ENCODE data around the gene NPW.

The NPW gene

DNA sequence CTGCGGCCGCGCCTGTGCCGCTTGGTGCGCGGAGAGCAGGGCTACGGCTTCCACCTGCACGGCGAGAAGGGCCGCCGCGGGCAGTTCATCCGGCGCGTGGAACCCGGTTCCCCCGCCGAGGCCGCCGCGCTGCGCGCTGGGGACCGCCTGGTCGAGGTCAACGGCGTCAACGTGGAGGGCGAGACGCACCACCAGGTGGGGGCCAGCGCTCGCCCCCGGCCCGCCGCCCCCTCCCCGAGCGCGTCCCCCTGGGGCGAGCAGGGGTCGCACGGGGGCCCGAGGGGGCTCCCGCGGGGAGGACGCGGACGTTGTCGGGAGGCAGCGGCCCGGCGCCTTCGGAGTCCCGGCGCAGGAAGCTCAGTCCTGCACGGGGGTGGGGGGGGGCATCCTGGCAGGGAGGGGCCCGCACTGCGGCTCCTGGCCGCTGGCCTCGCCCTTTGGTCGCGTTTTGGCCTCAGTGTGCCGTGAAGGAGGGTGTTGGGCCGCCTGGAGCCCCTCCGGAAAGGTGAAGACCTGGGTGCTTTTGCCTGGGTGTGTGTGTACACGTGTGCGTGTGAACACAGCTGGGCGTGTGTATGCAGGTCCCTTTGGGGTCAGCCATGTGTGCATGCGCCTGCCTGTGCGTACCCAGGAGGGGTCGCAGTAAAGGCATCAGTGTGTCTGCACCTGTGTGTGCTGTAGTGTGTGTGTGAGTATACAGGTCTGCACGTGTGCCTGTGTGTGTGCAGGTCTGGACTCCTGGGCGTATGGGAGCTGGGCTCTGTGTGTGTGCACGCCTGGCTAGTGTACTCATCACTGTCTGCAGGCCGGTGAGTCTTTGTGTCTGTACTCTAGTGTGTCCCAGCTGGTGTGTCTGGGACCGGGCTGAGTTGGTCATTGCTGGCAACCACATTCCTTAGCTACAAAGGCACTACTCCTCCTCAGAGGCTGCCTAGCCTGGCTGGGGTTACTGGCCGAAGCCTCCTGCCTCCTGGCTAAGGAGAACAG is 7.7 kb downstream of the NPW start:
- H3K4me3 ChIP-seq (ENCODE audit: low read depth, low read length): no peak overlapping the region
- no peak for DNase-seq (ENCODE audit: low read depth)
- TF ChIP-seq MYC (IDR thresholded peaks at IDR 0.05; ENCODE audit: low read depth, low read length) (no peak), POLR2A (IDR thresholded peaks at IDR 0.05; ENCODE audit: extremely low read depth, insufficient read length) (no peak), MAX (IDR thresholded peaks at IDR 0.05; ENCODE audit: low read depth, low read length) (no peak)
- TF ChIP-seq, protein P1, sequence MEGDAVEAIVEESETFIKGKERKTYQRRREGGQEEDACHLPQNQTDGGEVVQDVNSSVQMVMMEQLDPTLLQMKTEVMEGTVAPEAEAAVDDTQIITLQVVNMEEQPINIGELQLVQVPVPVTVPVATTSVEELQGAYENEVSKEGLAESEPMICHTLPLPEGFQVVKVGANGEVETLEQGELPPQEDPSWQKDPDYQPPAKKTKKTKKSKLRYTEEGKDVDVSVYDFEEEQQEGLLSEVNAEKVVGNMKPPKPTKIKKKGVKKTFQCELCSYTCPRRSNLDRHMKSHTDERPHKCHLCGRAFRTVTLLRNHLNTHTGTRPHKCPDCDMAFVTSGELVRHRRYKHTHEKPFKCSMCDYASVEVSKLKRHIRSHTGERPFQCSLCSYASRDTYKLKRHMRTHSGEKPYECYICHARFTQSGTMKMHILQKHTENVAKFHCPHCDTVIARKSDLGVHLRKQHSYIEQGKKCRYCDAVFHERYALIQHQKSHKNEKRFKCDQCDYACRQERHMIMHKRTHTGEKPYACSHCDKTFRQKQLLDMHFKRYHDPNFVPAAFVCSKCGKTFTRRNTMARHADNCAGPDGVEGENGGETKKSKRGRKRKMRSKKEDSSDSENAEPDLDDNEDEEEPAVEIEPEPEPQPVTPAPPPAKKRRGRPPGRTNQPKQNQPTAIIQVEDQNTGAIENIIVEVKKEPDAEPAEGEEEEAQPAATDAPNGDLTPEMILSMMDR (IDR thresholded peaks at IDR 0.05; ENCODE audit: low read depth, low read length): no peak

- no peak overlapping the region for H3K4me3 ChIP-seq (ENCODE audit: low read depth, low read length)
- DNase-seq (ENCODE audit: low read depth): no peak
Measured at GRCh38 chr16:2028146-2028545, 8.6 kb downstream of the NPW start.

DNA sequence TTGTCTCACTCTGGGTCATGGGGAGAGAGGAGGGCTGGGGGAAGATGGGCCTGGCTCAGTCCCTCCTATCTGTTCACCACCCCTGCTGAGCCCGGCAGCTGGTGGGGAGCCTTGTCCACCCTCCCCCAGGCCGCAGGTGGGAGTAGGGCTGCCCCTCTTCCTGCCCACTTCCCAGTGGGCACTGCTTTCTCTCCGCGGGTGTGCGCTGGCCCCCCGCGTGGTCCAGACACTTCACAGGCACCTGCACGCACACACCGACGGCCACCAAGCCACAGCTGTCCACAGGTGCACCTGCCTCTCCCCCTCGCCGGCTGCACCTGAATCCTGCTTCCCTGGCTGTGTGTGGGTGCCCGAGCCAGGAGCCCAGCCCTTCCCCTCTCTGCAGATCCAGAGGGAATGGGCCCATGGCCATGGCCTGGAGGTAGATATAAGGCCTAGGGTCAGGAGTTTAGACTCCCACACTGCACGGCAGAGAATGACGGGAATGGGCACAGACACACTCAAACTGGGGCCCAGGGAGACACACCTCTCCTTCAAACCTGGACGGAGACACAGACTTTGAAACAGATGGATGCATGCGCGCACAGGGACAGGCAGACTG is 9.1 kb downstream of the NPW start:
- H3K4me3 ChIP-seq (ENCODE audit: low read depth, low read length): no peak overlapping the region
- no peak for DNase-seq (ENCODE audit: low read depth)
- TF ChIP-seq, protein P1 (IDR thresholded peaks at IDR 0.05; ENCODE audit: low read depth, low read length): no peak
- TF ChIP-seq MAX (IDR thresholded peaks at IDR 0.05; ENCODE audit: low read depth, low read length) (no peak), MYC (IDR thresholded peaks at IDR 0.05; ENCODE audit: low read depth, low read length) (no peak), POLR2A (IDR thresholded peaks at IDR 0.05; ENCODE audit: extremely low read depth, insufficient read length) (no peak)

More at GRCh38 chr16:2028146-2028545, 8.6 kb downstream of the NPW start:
- no peak for TF ChIP-seq MAX (IDR thresholded peaks at IDR 0.05; ENCODE audit: low read depth, low read length)
- no peak for TF ChIP-seq MYC (IDR thresholded peaks at IDR 0.05; ENCODE audit: low read depth, low read length)
- TF ChIP-seq, protein P1 (IDR thresholded peaks at IDR 0.05; ENCODE audit: low read depth, low read length): no peak
- TF ChIP-seq POLR2A (IDR thresholded peaks at IDR 0.05; ENCODE audit: extremely low read depth, insufficient read length): no peak

- TF ChIP-seq, protein P1 (IDR thresholded peaks at IDR 0.05; ENCODE audit: low read depth, low read length): no peak
- no peak for TF ChIP-seq MAX (IDR thresholded peaks at IDR 0.05; ENCODE audit: low read depth, low read length)
- no peak for TF ChIP-seq POLR2A (IDR thresholded peaks at IDR 0.05; ENCODE audit: extremely low read depth, insufficient read length)
- no peak for TF ChIP-seq MYC (IDR thresholded peaks at IDR 0.05; ENCODE audit: low read depth, low read length)
- no peak overlapping the region for H3K4me3 ChIP-seq (ENCODE audit: low read depth, low read length)
- DNase-seq (ENCODE audit: low read depth): no peak
Measured at GRCh38 chr16:2029350-2029749, 9.8 kb downstream of the NPW start.

GRCh38 chr16:2030036-2030435 is 10.5 kb downstream of the NPW start:
- no peak for DNase-seq (ENCODE audit: low read depth)
- TF ChIP-seq MYC (IDR thresholded peaks at IDR 0.05; ENCODE audit: low read depth, low read length) (no peak), POLR2A (IDR thresholded peaks at IDR 0.05; ENCODE audit: extremely low read depth, insufficient read length) (no peak), MAX (IDR thresholded peaks at IDR 0.05; ENCODE audit: low read depth, low read length) (no peak)
- TF ChIP-seq, protein P1 (IDR thresholded peaks at IDR 0.05; ENCODE audit: low read depth, low read length): no peak
- no peak overlapping the region for H3K4me3 ChIP-seq (ENCODE audit: low read depth, low read length)

Data from NB4 (cell line).